NCI-H1048 (cell line): ENCODE measurements around the gene CD84.
"Not testable (repeated sequence)": the region's sequence is repeated elsewhere in the genome, so short reads cannot be mapped to it uniquely, and the experiment has no call there.

Experiments used
- DNase-seq: peaks from one replicate; lab custom pipeline; 2025; lab: John Stamatoyannopoulos, UW

CD84 gene

DNA sequence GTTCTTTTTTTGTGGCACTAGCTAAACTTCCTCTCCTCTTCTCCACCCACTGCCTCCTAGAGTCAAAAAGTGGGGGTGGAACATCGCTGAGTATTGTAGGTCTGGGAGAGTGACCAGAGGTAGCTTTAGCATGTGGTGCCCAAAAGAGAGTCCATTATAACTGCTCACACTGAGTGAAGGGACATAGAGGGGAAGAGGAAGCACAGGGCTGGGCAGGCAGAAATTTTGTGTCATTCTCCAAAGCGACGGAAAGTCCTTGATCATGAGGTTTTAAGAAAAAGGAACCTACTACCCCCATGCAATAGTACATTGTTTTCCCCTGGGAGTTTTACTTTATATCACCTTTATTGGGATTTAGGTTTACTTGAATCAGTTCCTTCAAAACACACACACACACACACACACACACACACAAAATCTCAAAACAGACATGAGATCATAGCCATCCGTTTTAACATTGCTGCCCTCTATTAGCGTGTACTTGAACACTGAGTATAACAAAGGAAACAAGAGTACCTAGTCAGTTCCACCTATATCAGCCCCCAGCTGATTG lies 4.1 kb downstream of the CD84 start:
- no peak for DNase-seq

GRCh38 chr1:160570840-160571239 lies 8.5 kb downstream of the CD84 start:
- DNase-seq: no peak

DNA sequence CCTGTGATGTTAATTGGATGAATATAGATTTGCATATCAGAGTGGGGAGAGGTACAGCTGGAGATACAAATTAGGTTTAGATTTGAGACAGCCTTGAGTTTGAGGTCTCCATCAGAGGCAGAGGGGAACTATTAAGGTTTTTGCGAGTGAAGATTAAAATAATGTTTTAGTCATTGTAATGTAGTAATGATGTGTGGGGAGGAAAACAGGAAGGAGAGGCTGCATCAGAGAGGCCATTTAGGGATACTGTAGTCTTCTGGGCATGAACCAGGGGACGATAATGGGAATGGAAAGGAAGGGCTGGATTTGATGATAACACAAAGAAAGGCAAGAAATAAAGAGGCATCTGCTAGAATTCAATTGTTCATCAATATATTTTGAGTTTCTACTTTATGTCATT lies 9.5 kb downstream of the CD84 start:
- no peak for DNase-seq

- DNase-seq: no peak
These were observed 11.2 kb downstream of the CD84 start for GRCh38 chr1:160567858-160568682.

GRCh38 chr1:160567341-160567740 lies 12.0 kb downstream of the CD84 start:
- no peak for DNase-seq

GRCh38 chr1:160565564-160565963 lies 13.7 kb downstream of the CD84 start:
- no peak for DNase-seq

DNA sequence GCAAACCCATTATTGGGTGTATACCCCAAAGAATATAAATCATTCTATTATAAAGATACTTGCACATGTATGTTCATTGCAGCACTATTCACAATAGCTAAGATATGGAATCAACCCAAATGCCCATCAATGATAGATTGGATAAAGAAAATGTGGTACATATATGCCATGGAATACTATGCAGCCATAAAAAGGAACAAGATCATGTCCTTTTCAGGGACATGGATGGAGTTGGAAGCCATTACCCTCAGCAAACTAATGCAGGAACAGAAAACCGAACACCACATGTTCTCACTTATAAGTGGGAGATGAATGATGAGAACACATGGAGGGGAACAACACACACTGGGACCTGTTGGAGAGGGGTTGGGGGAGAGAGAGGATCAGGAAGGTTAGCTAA lies 16.1 kb downstream of the CD84 start:
- not testable (repeated sequence) for DNase-seq

DNA sequence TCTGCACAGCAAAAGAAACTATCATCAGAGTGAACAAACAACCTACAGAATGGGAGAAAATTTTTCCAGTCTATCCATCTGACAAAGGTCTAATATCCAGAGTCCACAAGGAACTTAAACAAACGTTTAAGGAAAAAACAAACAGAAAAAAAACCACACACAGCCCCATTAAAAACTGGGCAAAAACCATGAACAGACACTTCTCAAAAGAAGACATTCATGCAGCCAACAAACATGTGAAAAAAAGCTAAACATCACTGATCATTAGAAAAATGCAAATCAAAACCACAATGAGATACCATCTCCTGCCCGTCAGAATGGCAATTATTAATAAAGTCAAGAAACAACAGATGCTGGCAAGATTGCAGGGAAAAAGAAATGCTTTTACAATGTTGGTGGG lies 16.6 kb downstream of the CD84 start:
- not testable (repeated sequence) for DNase-seq

DNA sequence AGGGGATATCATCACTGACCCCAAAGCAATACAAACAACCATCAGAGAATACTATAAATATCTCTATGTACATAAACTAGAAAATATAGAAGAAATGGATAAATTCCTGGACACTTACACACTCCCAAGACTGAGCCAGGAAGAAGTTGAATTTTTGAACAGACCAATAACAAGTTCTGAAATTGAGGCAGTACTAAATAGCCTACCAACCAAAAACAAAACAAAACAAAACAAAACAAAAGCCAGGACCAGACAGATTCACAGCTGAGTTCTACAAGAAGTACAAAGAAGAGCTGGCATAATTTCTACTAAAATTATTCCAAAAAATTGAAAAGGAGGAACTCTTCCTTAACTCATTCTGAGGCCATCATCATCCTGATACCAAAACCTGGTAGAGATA lies 18.5 kb downstream of the CD84 start:
- DNase-seq: no peak

DNA sequence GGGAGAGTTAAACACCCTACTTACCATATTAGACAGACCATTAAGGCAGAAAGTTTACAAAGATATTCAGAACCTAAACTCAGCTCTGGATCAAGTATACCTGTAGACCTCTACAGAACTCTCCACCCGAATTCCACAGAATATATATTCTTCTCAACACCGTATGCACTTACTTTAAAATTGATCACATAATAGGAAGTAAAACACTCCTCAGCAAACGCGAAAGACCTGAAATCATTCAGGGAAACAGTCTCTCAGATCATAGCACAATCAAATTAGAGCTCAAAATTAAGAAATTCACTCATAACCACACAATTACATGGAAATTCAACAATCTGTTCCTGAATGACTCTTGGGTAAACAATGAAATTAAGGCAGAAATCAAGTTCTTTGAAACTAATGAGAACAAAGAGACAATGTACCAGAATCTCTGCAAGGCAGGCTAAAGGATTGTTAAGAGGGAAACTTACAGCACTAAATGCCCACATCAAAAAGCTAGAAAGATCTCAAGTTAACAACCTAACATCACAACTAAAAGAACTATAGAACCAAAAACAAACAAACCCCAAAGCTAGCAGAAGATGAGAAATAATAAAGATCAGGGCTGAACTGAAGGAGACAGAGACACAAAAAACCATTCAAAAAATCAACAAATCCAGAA lies 19.1 kb downstream of the CD84 start:
- DNase-seq: no peak

GRCh38 chr1:160559437-160559836 lies 19.9 kb downstream of the CD84 start:
- not testable (repeated sequence) for DNase-seq

DNA sequence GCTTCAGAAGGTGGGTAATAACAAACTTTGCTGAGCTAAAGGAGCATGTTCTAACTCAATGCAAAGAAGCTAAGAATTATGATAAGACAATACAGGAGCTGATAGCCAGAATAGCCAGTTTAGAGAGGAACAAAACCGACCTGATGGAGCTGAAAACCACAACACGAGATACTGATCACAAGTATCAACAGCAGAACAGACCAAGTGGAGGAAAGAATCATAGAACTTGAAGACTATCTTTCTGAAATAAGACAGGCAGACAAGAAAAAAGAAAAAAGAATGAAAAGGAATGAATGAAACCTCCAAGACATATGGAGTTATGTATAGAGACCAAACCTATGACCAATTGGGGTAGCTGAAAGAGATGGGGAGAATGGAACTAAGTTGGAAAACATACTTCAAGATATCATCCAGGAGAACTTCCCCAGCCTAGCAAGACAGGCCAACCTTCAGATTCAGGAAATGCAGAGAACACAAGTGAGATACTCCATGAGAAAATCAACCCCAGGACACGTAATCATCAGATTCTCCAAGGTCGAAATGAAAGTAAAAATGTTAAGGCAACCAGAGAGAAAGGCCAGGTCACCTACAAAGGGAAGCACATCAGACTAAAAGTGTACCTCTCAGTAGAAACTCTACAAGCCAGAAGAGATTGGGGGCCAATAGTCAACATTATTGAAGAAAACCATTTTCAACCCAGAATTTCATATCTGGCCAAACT lies 20.5 kb downstream of the CD84 start:
- no peak for DNase-seq

- DNase-seq: no peak
These were observed 25.5 kb downstream of the CD84 start for GRCh38 chr1:160553778-160554177.

DNA sequence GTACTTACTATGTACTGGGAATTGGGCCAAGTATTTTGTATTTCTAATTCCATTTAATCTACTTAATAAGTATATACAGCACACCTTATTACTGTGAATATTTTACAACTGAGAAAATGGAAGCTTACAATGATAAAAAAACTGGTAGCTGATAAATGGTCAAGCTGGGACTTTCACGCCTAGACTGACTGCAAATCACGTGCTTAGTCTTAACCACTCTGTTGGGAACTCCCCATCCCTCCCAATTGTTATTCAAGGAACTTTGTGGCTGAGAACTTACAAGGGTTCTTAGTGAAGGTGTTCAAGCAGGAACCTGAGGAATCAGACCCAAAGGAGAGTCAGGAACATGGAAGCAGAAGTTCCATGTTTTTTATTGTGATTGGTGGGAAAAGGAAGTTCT lies 26.9 kb downstream of the CD84 start:
- no peak for DNase-seq

DNA sequence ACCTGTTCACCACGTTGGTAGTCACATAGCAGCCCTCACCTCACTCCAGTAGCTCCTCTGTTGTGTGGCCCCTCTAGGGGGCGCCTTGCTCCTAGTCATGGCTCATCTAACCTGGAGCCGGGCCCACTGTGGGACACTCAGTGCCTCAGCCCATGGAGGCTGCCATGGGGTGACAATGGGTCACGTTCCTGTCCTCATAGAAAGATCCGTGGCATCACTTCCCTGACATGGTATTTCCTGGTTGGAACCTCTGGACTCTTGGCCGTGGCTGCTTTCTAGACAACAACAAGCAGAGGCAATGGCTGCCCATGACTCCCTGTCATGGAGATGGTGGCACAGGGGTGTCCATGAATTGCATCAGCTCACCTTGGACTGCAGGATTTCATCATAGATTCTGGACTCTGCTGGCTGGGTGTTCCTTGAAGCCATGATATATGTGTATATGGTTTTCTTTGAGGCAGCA lies 28.7 kb downstream of the CD84 start:
- no peak for DNase-seq

DNA sequence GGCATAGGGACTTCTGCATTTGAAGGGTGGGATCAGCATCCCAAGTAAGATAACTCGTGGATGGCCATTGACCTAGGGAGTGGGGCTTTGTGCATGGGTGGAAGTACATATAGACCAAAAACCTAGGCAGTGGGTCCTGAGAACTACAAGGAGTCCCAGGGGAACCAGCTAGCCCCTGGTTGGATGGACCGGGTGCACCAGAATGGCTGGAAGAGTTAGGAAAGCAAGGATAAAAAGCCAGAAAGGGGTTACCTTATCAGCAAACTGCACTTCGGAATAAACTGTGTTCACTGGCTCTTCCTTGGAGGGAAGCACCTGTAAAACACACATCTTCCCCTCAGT lies 29.7 kb downstream of the CD84 start:
- no peak for DNase-seq

DNA sequence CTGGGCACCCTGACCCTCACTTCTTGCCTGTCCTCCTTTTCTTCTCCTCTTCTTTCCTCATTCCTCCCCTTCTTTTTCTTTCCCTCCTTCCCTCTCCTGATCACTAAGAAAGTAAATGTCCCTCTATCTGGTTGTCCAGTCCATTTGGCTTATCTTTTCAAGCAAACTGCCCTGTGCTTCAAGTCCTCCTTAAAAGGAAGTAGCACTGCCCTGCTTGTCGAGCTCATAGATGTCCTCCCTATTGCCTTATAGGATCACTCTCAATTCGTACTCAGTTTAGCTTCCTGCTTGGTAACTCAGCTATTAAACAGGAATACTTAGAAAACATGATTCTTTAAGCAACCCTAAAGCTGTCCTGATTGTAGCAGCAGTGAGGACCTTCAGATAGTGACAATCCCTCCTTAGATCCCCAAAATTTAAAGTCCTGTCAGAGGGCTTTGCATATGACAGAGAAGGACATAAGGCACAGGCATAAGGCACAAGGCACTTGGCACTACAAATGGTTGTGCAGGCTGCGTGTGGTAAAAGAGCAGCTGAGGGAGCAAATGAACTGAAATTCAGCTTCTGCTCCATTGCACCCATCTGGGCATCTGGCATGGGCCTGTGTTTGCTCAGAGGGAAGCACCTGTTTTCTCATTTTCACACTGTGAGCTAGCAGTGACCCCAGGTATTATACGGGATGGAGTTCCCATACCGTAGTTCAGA lies 30.2 kb downstream of the CD84 start:
- no peak for DNase-seq

- no peak for DNase-seq
These were observed 31.1 kb downstream of the CD84 start for GRCh38 chr1:160548183-160548582.

DNA sequence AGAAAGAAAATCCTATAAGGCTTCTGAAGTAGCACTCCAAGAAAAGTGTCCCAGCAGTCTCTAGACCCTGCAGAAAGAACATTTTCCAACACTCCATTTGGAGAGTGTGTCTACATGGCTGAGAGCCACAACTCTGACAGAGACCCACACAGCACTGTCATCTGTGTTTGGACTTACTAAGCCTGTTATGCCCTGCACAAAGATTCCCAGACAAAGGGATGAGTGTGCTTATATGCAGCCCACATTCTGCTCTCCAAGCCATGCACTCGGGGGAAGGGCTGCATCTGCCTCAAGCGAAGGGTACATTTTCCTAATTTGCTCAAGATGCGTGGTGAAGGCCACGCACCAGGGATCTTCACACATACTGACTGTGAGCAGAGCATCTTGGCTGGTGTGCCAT lies 31.9 kb downstream of the CD84 start:
- DNase-seq: no peak

GRCh38 chr1:160546942-160547341 lies 32.4 kb downstream of the CD84 start:
- no peak for DNase-seq

GRCh38 chr1:160544647-160545046 lies 34.6 kb downstream of the CD84 start:
- DNase-seq: no peak

- no peak for DNase-seq
These were observed 36.9 kb downstream of the CD84 start for GRCh38 chr1:160542303-160542945.
